CD8-positive, alpha-beta memory T cell (primary cell): ENCODE data around the gene DENND6A. TPM values are rescaled to one million over a fixed set of nuclear protein-coding genes. Genes with fewer than 3 reads are reported as not detected.
A peak's percentile ranks its signal among the peaks of the same experiment; 100 is the strongest.

ENCODE experiments used
- CTCF ChIA-PET: fragments of 350-600 bp; sonication (Branson Sonifier 250); formaldehyde crosslinking; loops from one replicate; lab custom pipeline; 2021; ENCODE audit warnings: antibody characterized with exemption; lab: Charles Lee
- POLR2A ChIA-PET: fragments of 350-600 bp; sonication (Branson Sonifier 250); formaldehyde crosslinking; loops from one replicate; lab custom pipeline; 2021; ENCODE audit warnings: antibody characterized with exemption; lab: Charles Lee
- DNase-seq, 5 donors: peaks; one replicate each; pipeline versions ENCODE4 v3.0.0 to v3.0.0-alpha.2; 2020 to 2022; ENCODE audit warnings: mixed read lengths in 1 of 5
- H3K27ac ChIP-seq: one replicate; pipeline ENCODE4 v1.7.0; 2013; ENCODE audit warnings: low read depth, mild to moderate bottlenecking, low read length, moderate library complexity
- H3K27me3 ChIP-seq: 2 replicates; pipeline ENCODE4 v1.7.0; 2013; ENCODE audit warnings: low read length, mild to moderate bottlenecking; ENCODE audit not compliant: insufficient read depth, poor library complexity, severe bottlenecking
- H3K36me3 ChIP-seq: 2 replicates; pipeline ENCODE4 v1.7.0; 2013; ENCODE audit warnings: mild to moderate bottlenecking, low read length, moderate library complexity; ENCODE audit not compliant: insufficient read depth
- H3K4me1 ChIP-seq: 2 replicates; pipeline ENCODE4 v1.7.0; 2013; ENCODE audit warnings: mild to moderate bottlenecking, low read length, moderate library complexity; ENCODE audit not compliant: insufficient read depth
- H3K4me3 ChIP-seq: 2 replicates; pipeline ENCODE4 v1.7.0; 2013; ENCODE audit warnings: mild to moderate bottlenecking, low read length
- H3K9me3 ChIP-seq: 2 replicates; pipeline ENCODE4 v1.7.0; 2013; ENCODE audit warnings: mild to moderate bottlenecking, low read length
- H3K27ac Mint-ChIP-seq, 8 donors: one replicate each; pipeline ENCODE4 v1.8.0; 2020 to 2021; ENCODE audit warnings: mixed read lengths in 8 of 8, mild to moderate bottlenecking in 6 of 8, inconsistent platforms in 3 of 8, moderate library complexity in 3 of 8
- H3K27me3 Mint-ChIP-seq, 2 donors: one replicate each; pipeline ENCODE4 v1.8.0; 2020 to 2021; ENCODE audit warnings: mixed read lengths in 2 of 2, mild to moderate bottlenecking in 1 of 2, moderate library complexity in 1 of 2
- H3K36me3 Mint-ChIP-seq, 3 donors: one replicate each; pipeline ENCODE4 v1.8.0; 2020 to 2021; ENCODE audit warnings: mixed read lengths in 3 of 3, inconsistent platforms in 1 of 3, mild to moderate bottlenecking in 1 of 3
- H3K4me1 Mint-ChIP-seq, 3 donors: one replicate each; pipeline ENCODE4 v1.8.0; 2020 to 2021; ENCODE audit warnings: mixed read lengths in 3 of 3, inconsistent platforms in 1 of 3, mild to moderate bottlenecking in 1 of 3
- H3K4me3 Mint-ChIP-seq, 7 donors: one replicate each; pipeline ENCODE4 v1.8.0; 2020 to 2021; ENCODE audit warnings: mixed read lengths in 7 of 7, mild to moderate bottlenecking in 6 of 7, moderate library complexity in 4 of 7, inconsistent platforms in 2 of 7
- H3K9me3 Mint-ChIP-seq, 5 donors: one replicate each; pipeline ENCODE4 v1.8.0; 2020 to 2022; ENCODE audit warnings: mixed read lengths in 5 of 5, mild to moderate bottlenecking in 3 of 5, moderate library complexity in 2 of 5, inconsistent platforms in 1 of 5
- polyA plus RNA-seq: library from polyadenylated mRNA; unstranded; fragments of 300-500 nt; fragmentation: Illumina TruSeq; gene quantifications from one replicate; pipeline ENCODE4 v1.2.3, GENCODE V29; 2021
- total RNA-seq, 2 experiments: library from RNA; stranded (reverse); gene quantifications; one replicate each; pipeline ENCODE4 v1.2.3, GENCODE V29; 2021

Gene DENND6A
- total and polyA plus RNA-seq, 3 experiments from 2014 or later: 12.5 to 45.0 (median 15.5) TPM

GRCh38 chr3:57600195-57600594 is 92.7 kb downstream of the DENND6A start:
- Mint-ChIP-seq H3K36me3 (peaks cover 3 to 25% (median 5%) of the 10 kb centered on the region in 3 donors), H3K27me3 (peaks cover 0 to 1% of the 10 kb centered on the region in 2 donors), H3K9me3 (peaks cover 0 to 2% (median 0%) of the 10 kb centered on the region in 5 donors), H3K4me3 (peak overlapping the region in 2 of 7 donors; percentile 8 to 27), H3K4me1 (peaks cover 33 to 36% (median 35%) of the 10 kb centered on the region in 3 donors), H3K27ac (peak overlapping the region in 5 of 8 donors; percentile 37 to 54 (median 45))
- ChIA-PET CTCF (no interaction called here), POLR2A (interaction anchor here (0.6 kb wide), 2 partner anchors 24 to 76 kb away, joined by 6 to 7 read pairs; no protein-coding TSS in a partner anchor)
- no peak for DNase-seq
- Histone ChIP-seq H3K4me1 (peaks cover 22% of the 10 kb centered on the region), H3K27ac (no peak overlapping the region), H3K4me3 (no peak overlapping the region), H3K36me3 (no peaks in the 10 kb centered on the region), H3K9me3 (no peaks in the 10 kb centered on the region), H3K27me3 (no peaks in the 10 kb centered on the region)

- Mint-ChIP-seq H3K4me3 (peak overlapping the region; percentile 87 to 100 (median 92)), H3K36me3 (peaks cover 0 to 26% (median 3%) of the 10 kb centered on the region in 3 donors), H3K9me3 (no peaks in the 10 kb centered on the region), H3K4me1 (peaks cover 44 to 49% (median 48%) of the 10 kb centered on the region in 3 donors), H3K27ac (peak overlapping the region; percentile 97 to 100 (median 100)), H3K27me3 (peaks cover 0 to 1% of the 10 kb centered on the region in 2 donors)
- Histone ChIP-seq H3K4me3 (peak overlapping the region; percentile 79), H3K36me3 (no peaks in the 10 kb centered on the region), H3K27ac (peak overlapping the region; percentile 97), H3K9me3 (no peaks in the 10 kb centered on the region), H3K4me1 (peaks cover 29% of the 10 kb centered on the region), H3K27me3 (no peaks in the 10 kb centered on the region)
- no peak for DNase-seq
- POLR2A ChIA-PET: interaction anchor here (1.4 to 3.1 kb wide), 2 partner anchors 157 to 1042 kb away, joined by 4 to 21 read pairs; partner anchors contain the start of genes CCDC66 and SLMAP
- CTCF ChIA-PET: no interaction called here
Measured at GRCh38 chr3:57598765-57599360, 94.0 kb downstream of the DENND6A start.

GRCh38 chr3:57597127-57597923 is 95.6 kb downstream of the DENND6A start, which contains the start of gene ARF4:
ARF4 (minus strand) TSS chr3:57597344; CDS start chr3:57597140, 204 bp downstream.
- Histone ChIP-seq H3K27me3 (no peaks in the 10 kb centered on the region), H3K9me3 (no peaks in the 10 kb centered on the region), H3K36me3 (no peaks in the 10 kb centered on the region), H3K4me1 (peaks cover 29% of the 10 kb centered on the region), H3K27ac (peak within 1 kb of the TSS; percentile 98), H3K4me3 (peak within 1 kb of the TSS; percentile 97)
- Mint-ChIP-seq H3K4me3 (peak within 1 kb of the TSS; percentile 87 to 100 (median 92)), H3K9me3 (no peaks in the 10 kb centered on the region), H3K27ac (peak within 1 kb of the TSS; percentile 97 to 100 (median 100)), H3K27me3 (peaks cover 0 to 1% of the 10 kb centered on the region in 2 donors), H3K4me1 (peaks cover 58 to 65% (median 63%) of the 10 kb centered on the region in 3 donors), H3K36me3 (peaks cover 0 to 32% (median 3%) of the 10 kb centered on the region in 3 donors)
- ChIA-PET POLR2A (interaction anchor here (0.7 to 3.8 kb wide), 10 partner anchors 17 to 1040 kb away, joined by 3 to 68 read pairs (median 4); partner anchors contain the start of genes CCDC66, DENND6A, HTD2 and PDE12), CTCF (interaction anchor here (1.0 to 1.6 kb wide), 2 partner anchors 158 to 370 kb away, joined by 3 read pairs; partner anchors contain the start of genes APPL1 and SLMAP)
- DNase-seq: peak; percentile 99 to 100 (median 100)

GRCh38 chr3:57596495-57597126 is 96.3 kb downstream of the DENND6A start:
- Histone ChIP-seq H3K9me3 (no peaks in the 10 kb centered on the region), H3K4me3 (peak overlapping the region; percentile 97), H3K4me1 (peaks cover 29% of the 10 kb centered on the region), H3K27ac (peak overlapping the region; percentile 98), H3K36me3 (no peaks in the 10 kb centered on the region), H3K27me3 (no peaks in the 10 kb centered on the region)
- ChIA-PET POLR2A (interaction anchor here (0.7 to 3.8 kb wide), 8 partner anchors 17 to 1102 kb away, joined by 3 to 68 read pairs (median 7); partner anchors contain the start of genes DENND6A, HTD2, PDE12 and RPP14), CTCF (interaction anchor here (1.0 to 1.8 kb wide), 3 partner anchors 19 to 369 kb away, joined by 3 to 5 read pairs (median 5); partner anchors contain the start of genes APPL1 and PDE12)
- H3K27me3 Mint-ChIP-seq: peaks cover 0 to 1% of the 10 kb centered on the region in 2 donors
- peaks cover 0 to 32% (median 0%) of the 10 kb centered on the region in 3 donors for H3K36me3 Mint-ChIP-seq
- peaks cover 63 to 71% (median 65%) of the 10 kb centered on the region in 3 donors for H3K4me1 Mint-ChIP-seq
- DNase-seq: peak; percentile 50 to 75 (median 55)
- H3K9me3 Mint-ChIP-seq: no peaks in the 10 kb centered on the region
- peak overlapping the region; percentile 87 to 100 (median 92) for H3K4me3 Mint-ChIP-seq
- peak overlapping the region; percentile 95 to 100 (median 100) for H3K27ac Mint-ChIP-seq

- Histone ChIP-seq H3K27me3 (no peaks in the 10 kb centered on the region), H3K4me1 (peaks cover 29% of the 10 kb centered on the region), H3K9me3 (no peaks in the 10 kb centered on the region), H3K27ac (no peak overlapping the region), H3K4me3 (no peak overlapping the region), H3K36me3 (no peaks in the 10 kb centered on the region)
- Mint-ChIP-seq H3K9me3 (no peaks in the 10 kb centered on the region), H3K27ac (peak overlapping the region in 5 of 8 donors; percentile 25 to 100 (median 54)), H3K4me3 (peak overlapping the region; percentile 41 to 100 (median 89)), H3K36me3 (peaks cover 0 to 41% (median 0%) of the 10 kb centered on the region in 3 donors), H3K27me3 (peaks cover 0 to 1% of the 10 kb centered on the region in 2 donors), H3K4me1 (peaks cover 62 to 77% (median 71%) of the 10 kb centered on the region in 3 donors)
- ChIA-PET CTCF (interaction anchor here (1.8 kb wide), 1 partner anchor 17 kb away, joined by 5 read pairs; no protein-coding TSS in a partner anchor), POLR2A (interaction anchor here (0.7 to 3.8 kb wide), 2 partner anchors 38 to 97 kb away, joined by 3 to 68 read pairs; partner anchors contain the start of gene PDE12)
- DNase-seq: no peak
Measured at GRCh38 chr3:57594576-57594975, 98.3 kb downstream of the DENND6A start.

GRCh38 chr3:57594144-57594543 is 98.7 kb downstream of the DENND6A start:
- Histone ChIP-seq H3K9me3 (no peaks in the 10 kb centered on the region), H3K36me3 (no peaks in the 10 kb centered on the region), H3K27ac (no peak overlapping the region), H3K4me3 (no peak overlapping the region), H3K27me3 (no peaks in the 10 kb centered on the region), H3K4me1 (peaks cover 25% of the 10 kb centered on the region)
- no peak for DNase-seq
- peak overlapping the region in 5 of 7 donors; percentile 10 to 87 (median 41) for H3K4me3 Mint-ChIP-seq
- ChIA-PET POLR2A (interaction anchor here (0.7 kb wide), 1 partner anchor 98 kb away, joined by 3 read pairs; no protein-coding TSS in a partner anchor), CTCF (no interaction called here)
- H3K36me3 Mint-ChIP-seq: peaks cover 0 to 42% (median 0%) of the 10 kb centered on the region in 3 donors
- H3K27me3 Mint-ChIP-seq: peaks cover 0 to 1% of the 10 kb centered on the region in 2 donors
- no peaks in the 10 kb centered on the region for H3K9me3 Mint-ChIP-seq
- H3K4me1 Mint-ChIP-seq: peaks cover 59 to 72% (median 67%) of the 10 kb centered on the region in 3 donors
- H3K27ac Mint-ChIP-seq: peak overlapping the region in 4 of 8 donors; percentile 25 to 97 (median 56)

GRCh38 chr3:57592306-57592705 is 100.6 kb downstream of the DENND6A start:
- Mint-ChIP-seq H3K4me3 (peak overlapping the region in 1 of 7 donors; percentile 64), H3K9me3 (no peaks in the 10 kb centered on the region), H3K4me1 (peaks cover 50 to 61% (median 60%) of the 10 kb centered on the region in 3 donors), H3K36me3 (peaks cover 0 to 43% (median 0%) of the 10 kb centered on the region in 3 donors), H3K27me3 (peaks cover 0 to 1% of the 10 kb centered on the region in 2 donors), H3K27ac (peak overlapping the region in 4 of 8 donors; percentile 12 to 66 (median 13))
- Histone ChIP-seq H3K9me3 (no peaks in the 10 kb centered on the region), H3K27me3 (no peaks in the 10 kb centered on the region), H3K4me1 (peaks cover 19% of the 10 kb centered on the region), H3K4me3 (no peak overlapping the region), H3K27ac (no peak overlapping the region), H3K36me3 (no peaks in the 10 kb centered on the region)
- POLR2A ChIA-PET: interaction anchor here (0.5 to 1.0 kb wide), 2 partner anchors 37 to 100 kb away, joined by 3 to 6 read pairs; no protein-coding TSS in a partner anchor
- CTCF ChIA-PET: interaction anchor here (1.2 kb wide), 1 partner anchor 9 kb away, joined by 3 read pairs; no protein-coding TSS in a partner anchor
- DNase-seq: no peak
